ENCODE measurements around the gene AGPAT2. TPM values are rescaled to one million over a fixed set of nuclear protein-coding genes. Genes with fewer than 3 reads are reported as not detected.
A peak's percentile ranks its signal among the peaks of the same experiment; 100 is the strongest.

Gene AGPAT2
- total RNA-seq, 1 experiment from 2014 or later, result 124 TPM

DNA sequence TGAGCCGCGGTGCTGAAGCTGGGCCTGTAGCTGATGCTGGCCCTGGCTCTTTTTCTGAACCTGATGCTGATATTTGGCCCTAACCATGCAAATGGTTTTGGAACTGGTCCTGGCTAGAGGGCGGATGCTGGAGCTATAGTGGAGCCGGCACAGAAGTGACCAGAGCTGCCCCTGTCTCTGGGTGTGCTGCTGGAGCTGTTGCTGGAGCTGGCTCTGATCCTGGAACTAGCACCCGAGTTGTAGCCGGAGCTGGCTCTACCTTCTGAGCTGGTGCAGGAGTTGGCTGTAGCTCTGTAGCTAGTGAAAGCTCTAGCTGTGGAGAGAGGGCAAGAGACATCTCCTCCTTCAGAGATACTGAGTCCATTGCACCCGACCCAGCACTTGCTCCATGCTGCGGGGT lies 42.7 kb upstream of the AGPAT2 start:
- CTCF ChIA-PET, result interaction anchor here (0.6 to 0.8 kb wide), 3 partner anchors 48 to 75 kb away, joined by 4 to 13 read pairs (median 6); no protein-coding TSS in a partner anchor
- Histone ChIP-seq H3K36me3 (ENCODE audit: low read depth) (peaks cover 16% of the 10 kb centered on the region), H2AFZ (no peak overlapping the region), H3K4me3 (no peak overlapping the region), H3K4me1 (replicated peaks; ENCODE audit: insufficient read depth) (peaks cover 27% of the 10 kb centered on the region), H3K79me2 (ENCODE audit: low read depth) (peaks cover 63% of the 10 kb centered on the region), H3K9me3 (ENCODE audit: insufficient read depth, low read depth) (no peaks in the 10 kb centered on the region), H3F3A (ENCODE audit: insufficient read depth, low read depth) (peaks cover 48% of the 10 kb centered on the region), H3K9me2 (ENCODE audit: insufficient read depth) (no peaks in the 10 kb centered on the region), H3K27me3 (ENCODE audit: insufficient read depth, low read depth) (no peaks in the 10 kb centered on the region), H3K27ac (no peak overlapping the region), H4K20me1 (ENCODE audit: insufficient read depth) (peaks cover 25% of the 10 kb centered on the region), H3K4me2 (peak overlapping the region; percentile 98)
- no TSS peak for BruUV-seq (replicated peaks)
- no peak for DNase-seq
- intact Hi-C loops (cut with micrococcal nuclease; ENCODE audit: unreplicated experiment), result loop anchor here (10.0 kb wide), 1 partner anchor 55 kb away; no protein-coding TSS in a partner anchor
- TF ChIP-seq, protein P1, sequence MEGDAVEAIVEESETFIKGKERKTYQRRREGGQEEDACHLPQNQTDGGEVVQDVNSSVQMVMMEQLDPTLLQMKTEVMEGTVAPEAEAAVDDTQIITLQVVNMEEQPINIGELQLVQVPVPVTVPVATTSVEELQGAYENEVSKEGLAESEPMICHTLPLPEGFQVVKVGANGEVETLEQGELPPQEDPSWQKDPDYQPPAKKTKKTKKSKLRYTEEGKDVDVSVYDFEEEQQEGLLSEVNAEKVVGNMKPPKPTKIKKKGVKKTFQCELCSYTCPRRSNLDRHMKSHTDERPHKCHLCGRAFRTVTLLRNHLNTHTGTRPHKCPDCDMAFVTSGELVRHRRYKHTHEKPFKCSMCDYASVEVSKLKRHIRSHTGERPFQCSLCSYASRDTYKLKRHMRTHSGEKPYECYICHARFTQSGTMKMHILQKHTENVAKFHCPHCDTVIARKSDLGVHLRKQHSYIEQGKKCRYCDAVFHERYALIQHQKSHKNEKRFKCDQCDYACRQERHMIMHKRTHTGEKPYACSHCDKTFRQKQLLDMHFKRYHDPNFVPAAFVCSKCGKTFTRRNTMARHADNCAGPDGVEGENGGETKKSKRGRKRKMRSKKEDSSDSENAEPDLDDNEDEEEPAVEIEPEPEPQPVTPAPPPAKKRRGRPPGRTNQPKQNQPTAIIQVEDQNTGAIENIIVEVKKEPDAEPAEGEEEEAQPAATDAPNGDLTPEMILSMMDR (conservative IDR thresholded peaks at IDR 0.05), result no peak
- TF ChIP-seq EZH2 (IDR thresholded peaks at IDR 0.05; ENCODE audit: low read depth), result no peak
- POLR2A ChIA-PET (ENCODE audit: unreplicated experiment), result interaction anchor here (0.8 kb wide), 1 partner anchor 471 kb away, joined by 12 read pairs; no protein-coding TSS in a partner anchor

- Histone ChIP-seq H3K4me3 (peak overlapping the region; percentile 99; the same call in 1 of the 2 replicates), H3F3A (ENCODE audit: insufficient read depth, low read depth) (peaks cover 56% of the 10 kb centered on the region), H3K27ac (no peak overlapping the region), H3K4me1 (replicated peaks; ENCODE audit: insufficient read depth) (peaks cover 27% of the 10 kb centered on the region), H3K4me2 (peak overlapping the region; percentile 98), H4K20me1 (ENCODE audit: insufficient read depth) (peaks cover 33% of the 10 kb centered on the region), H3K36me3 (ENCODE audit: low read depth) (peaks cover 24% of the 10 kb centered on the region), H3K9me3 (ENCODE audit: insufficient read depth, low read depth) (no peaks in the 10 kb centered on the region), H2AFZ (no peak overlapping the region), H3K27me3 (ENCODE audit: insufficient read depth, low read depth) (no peaks in the 10 kb centered on the region), H3K9me2 (ENCODE audit: insufficient read depth) (no peaks in the 10 kb centered on the region), H3K79me2 (ENCODE audit: low read depth) (peaks cover 71% of the 10 kb centered on the region)
- CTCF ChIA-PET, result interaction anchor here (1.0 kb wide), 1 partner anchor 13 kb away, joined by 3 read pairs; the partner anchor contains the start of gene LCN10
- TF ChIP-seq, protein P1 (conservative IDR thresholded peaks at IDR 0.05), result no peak
- no peak for TF ChIP-seq EZH2 (IDR thresholded peaks at IDR 0.05; ENCODE audit: low read depth)
- intact Hi-C loops (cut with micrococcal nuclease; ENCODE audit: unreplicated experiment), result loop anchor here (10.0 kb wide), 1 partner anchor 54 kb away; no protein-coding TSS in a partner anchor
- POLR2A ChIA-PET (ENCODE audit: unreplicated experiment), result no interaction called here
- no peak for DNase-seq
- TSS peak; percentile 33 for BruUV-seq (replicated peaks)
Observed at GRCh38 chr9:136729144-136729543, 41.9 kb upstream of the AGPAT2 start.

DNA sequence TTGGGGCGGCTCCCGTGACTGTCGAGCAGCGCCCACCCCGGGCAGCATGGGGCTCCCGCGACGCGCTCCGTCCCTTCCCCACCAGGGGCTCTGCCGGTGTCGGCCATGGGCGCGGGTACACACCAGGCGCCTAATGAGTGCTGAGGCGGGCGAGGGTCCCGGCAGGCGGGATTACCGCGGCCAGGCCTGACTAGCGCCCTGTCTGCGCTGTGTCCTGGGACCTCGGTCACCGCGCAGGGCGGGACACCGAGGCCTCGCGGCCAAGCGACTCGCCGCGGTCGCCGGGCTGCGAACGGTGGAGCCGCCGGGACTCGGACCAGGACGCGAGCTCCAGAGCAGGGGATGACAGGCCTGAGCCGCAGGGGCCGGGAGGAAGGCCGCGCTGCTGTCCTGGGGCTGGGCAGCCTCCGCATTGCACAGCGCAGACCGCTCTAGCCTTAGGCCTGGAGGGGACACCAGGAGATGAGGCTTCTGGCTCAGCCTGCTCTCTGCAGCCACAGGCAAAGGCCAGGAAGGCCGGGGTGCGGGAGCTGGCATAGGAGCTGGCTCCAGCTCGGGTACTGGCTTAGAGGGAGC lies 41.4 kb upstream of the AGPAT2 start:
- peaks cover 38% of the 10 kb centered on the region for H4K20me1 ChIP-seq (ENCODE audit: insufficient read depth)
- peak overlapping the region; percentile 99 for H3K4me3 ChIP-seq
- intact Hi-C loops (cut with micrococcal nuclease; ENCODE audit: unreplicated experiment), result loop anchor here (10.0 kb wide), 1 partner anchor 54 kb away; no protein-coding TSS in a partner anchor
- peak in 1 of 2 experiments; percentile 52 for DNase-seq
- peaks cover 27% of the 10 kb centered on the region for H3K4me1 ChIP-seq (replicated peaks; ENCODE audit: insufficient read depth)
- CTCF ChIA-PET, result interaction anchor here (0.6 to 1.0 kb wide), 2 partner anchors 14 to 104 kb away, joined by 3 read pairs; partner anchors contain the start of gene LCN10
- peaks cover 29% of the 10 kb centered on the region for H3K36me3 ChIP-seq (ENCODE audit: low read depth)
- no peaks in the 10 kb centered on the region for H3K27me3 ChIP-seq (ENCODE audit: insufficient read depth, low read depth)
- TF ChIP-seq, protein P1 (conservative IDR thresholded peaks at IDR 0.05), result no peak
- TF ChIP-seq EZH2 (IDR thresholded peaks at IDR 0.05; ENCODE audit: low read depth), result no peak
- peaks cover 61% of the 10 kb centered on the region for H3F3A ChIP-seq (ENCODE audit: insufficient read depth, low read depth)
- H2AFZ ChIP-seq, result peak overlapping the region; percentile 96
- H3K9me2 ChIP-seq (ENCODE audit: insufficient read depth), result no peaks in the 10 kb centered on the region
- H3K9me3 ChIP-seq (ENCODE audit: insufficient read depth, low read depth), result no peaks in the 10 kb centered on the region
- peak overlapping the region; percentile 98 for H3K4me2 ChIP-seq
- peaks cover 71% of the 10 kb centered on the region for H3K79me2 ChIP-seq (ENCODE audit: low read depth)
- POLR2A ChIA-PET (ENCODE audit: unreplicated experiment), result interaction anchor here (0.6 kb wide), 1 partner anchor 18 kb away, joined by 3 read pairs; no protein-coding TSS in a partner anchor
- peak overlapping the region; percentile 16; the same call in 1 of the 2 replicates for H3K27ac ChIP-seq
- no TSS peak for BruUV-seq (replicated peaks)
